Left colon (tissue), 2 donors: Measurements from ENCODE around the gene PRPF6. TPM values are rescaled to one million over a fixed set of nuclear protein-coding genes. Genes with fewer than 3 reads are reported as not detected.

Experiments
- ATAC-seq: fragments of 200-7000 bp; cut with Tn5 transposase; one replicate; pipeline ENCODE4 v1.9.1; 2020; ENCODE audit warnings: mild to moderate bottlenecking, moderate library complexity
- DNase-seq, 2 donors: peaks; one replicate each; pipeline ENCODE4 v3.0.0-alpha.2; 2020
- intact Hi-C, 2 donors: fragments of 100-400 bp; cut with DNase I in 1 of 2; cut with micrococcal nuclease in 1 of 2; formaldehyde crosslinking; loops; one replicate each; pipeline versions ENCODE4 v1.11.2 to v1.14.0; 2022; cut with DNase I, micrococcal nuclease
- total RNA-seq, 2 donors: library from RNA; stranded (reverse); fragmentation: NEBNext Ultra II Directional; extraction: Animal tissue kit (Norgen Biotek cat#: 25700); gene quantifications; one replicate each; pipeline ENCODE4 v1.2.1, GENCODE V29; 2021
- donor health status: DM: no; HTN: no; CAD: no.
- donor health status: DM: yes; HTN: yes; CAD: no.

PRPF6 gene
- total RNA-seq, 2 donors from 2014 or later, result 51.7 to 51.8 TPM

DNA sequence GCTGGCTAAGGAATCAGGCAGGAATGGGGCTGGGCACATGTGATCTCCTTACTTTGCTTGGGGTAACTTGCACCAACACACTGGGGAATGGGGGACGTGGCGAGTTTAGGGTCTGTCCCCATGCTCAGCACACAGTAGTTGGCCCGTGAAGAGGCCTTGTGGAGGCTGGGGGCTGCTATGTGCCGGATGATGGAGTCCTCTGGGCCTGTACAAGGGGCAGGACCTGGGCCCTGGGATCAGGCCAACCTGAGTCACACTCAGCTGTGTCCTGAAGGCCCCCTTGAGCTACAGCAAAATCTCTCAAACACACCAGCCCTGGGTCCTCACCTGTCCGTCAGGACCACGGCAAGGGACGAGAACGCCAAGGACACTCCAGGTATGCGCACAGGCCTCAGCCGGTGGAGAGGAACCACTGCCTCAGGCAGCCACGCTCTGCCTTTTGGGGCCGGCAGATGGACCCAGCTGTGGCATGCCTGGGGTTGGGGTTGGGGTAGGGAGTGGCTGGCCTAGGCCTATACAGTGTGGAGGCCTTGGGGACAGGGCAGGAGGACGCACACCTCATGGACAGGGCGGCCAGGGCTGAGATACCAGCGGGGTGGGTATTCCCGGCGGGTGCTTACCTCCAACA lies 35.8 kb upstream of the PRPF6 start:
- no peak for ATAC-seq
- intact Hi-C loops, result no loop called here
- no peak for DNase-seq

DNA sequence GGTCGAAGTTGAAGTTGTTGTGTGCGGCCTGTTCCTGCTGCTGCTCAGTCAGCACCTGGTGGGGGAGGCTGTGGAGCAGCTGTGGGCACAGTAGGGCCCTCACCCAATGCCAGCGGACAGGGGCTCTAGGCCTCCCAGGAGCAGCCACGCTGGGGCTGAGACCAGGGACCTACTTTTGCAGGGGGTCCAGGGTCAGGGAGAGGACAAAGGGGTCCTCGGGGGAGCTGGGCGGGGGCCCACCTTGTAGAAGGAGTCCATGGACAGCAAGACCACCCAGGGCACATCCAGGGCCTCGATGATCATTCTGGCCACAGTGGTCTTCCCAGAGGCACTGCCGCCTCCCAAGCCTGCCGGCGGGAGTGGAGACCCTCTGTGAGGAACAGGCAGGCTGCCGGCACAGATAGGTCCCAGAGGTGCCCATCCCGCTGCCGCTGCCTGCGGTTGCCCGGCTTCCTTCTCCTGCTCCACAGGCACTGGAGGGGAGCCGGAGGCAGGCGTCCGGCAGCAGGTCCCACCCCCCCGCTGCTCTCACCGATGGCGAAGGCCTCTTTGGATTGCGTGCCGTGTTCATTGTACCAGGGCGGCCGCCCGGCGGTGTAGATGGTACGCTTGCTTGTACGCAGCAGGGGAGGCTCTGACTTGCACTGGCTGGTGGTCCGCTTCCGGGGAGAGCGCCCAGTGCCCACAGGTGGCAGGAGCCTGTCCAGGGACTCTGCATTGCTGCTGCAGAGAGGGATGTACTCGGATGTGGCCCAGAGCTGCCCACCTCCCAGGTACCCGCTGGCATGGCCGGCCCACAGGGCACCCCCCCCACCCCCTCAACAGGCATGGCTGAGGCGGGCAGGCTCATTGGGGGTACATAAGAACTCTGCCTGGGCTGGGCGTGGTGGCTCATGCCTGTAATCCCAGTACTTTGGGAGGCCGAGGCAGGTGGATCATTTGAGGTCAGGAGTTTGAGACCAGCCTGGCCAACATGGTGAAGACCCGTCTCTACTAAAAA lies 34.7 kb upstream of the PRPF6 start:
- intact Hi-C loops, result no loop called here
- DNase-seq (no peak), ATAC-seq (no peak)

DNA sequence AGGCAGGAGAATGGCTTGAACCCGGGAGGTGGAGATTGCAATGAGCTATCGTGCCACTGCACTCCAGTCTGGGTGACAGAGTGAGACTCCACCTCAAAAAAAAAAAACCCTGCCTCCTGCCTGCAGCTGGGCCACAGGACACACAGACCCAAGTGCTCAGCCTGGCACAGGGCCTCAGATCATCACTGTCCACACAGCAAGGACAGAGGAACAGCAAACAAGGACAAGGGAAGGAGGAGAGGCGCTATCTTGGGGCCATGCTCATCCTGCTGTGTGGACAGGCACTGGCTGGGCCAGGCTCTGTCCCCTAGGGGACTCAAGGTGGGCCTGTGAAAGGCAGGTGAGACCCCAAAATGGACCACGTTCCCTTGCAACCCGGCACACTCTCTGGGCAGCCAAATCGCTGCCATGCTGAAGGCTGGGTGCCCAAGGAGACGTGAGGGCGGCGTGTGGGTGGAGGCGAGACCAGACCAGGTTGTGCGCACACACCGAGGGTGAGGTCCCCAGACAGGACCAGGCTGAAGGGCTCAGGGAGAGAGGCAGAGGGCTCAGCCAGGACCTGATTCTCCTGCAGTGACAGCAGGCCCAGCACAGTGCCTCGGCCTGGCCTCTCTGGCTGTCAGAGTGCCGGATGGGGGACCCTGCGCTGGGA lies 33.8 kb upstream of the PRPF6 start:
- intact Hi-C loops, result no loop called here
- ATAC-seq (no peak), DNase-seq (no peak)

DNA sequence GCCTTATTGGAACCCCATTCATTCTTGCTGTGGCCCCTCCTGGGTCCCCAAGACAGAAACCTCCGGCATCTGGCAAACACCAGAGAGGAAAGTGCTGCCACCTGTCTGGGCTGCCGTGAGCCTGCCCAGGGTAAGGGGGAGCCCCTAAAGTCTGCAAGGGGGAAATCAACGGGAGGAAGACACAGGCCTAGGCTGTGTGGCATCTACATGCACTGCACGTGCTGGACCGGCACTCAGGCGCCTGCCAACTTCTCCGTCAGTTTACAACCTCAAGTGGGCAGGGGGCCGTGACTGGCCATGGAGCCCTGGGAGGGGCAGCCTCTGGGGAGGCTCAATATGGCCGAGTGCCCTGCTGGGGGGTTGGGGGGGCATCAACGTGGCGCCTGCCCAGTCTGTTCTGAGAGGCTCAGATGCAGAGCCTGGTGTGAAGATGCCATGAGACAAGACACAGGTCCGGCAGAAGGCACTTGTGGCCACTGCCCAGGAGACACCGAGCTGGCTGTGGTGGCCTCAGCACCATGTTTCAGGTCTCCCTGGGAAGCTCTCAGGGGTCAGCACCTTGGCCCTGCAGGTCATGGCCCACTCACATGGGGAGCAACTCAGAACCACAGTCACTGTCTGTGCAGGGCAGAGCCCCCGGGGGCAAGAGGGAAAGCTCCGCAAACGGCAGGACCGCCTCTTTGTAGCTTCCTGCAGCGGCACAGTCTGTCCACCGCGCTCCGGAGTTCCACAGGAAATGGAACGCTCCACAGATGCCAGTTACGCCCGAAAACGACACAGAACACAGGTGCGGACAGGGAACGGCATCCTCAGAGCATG lies 33.1 kb upstream of the PRPF6 start:
- ATAC-seq, result no peak
- DNase-seq, result peak in 1 of 2 donors; percentile 33
- intact Hi-C loops, result no loop called here

DNA sequence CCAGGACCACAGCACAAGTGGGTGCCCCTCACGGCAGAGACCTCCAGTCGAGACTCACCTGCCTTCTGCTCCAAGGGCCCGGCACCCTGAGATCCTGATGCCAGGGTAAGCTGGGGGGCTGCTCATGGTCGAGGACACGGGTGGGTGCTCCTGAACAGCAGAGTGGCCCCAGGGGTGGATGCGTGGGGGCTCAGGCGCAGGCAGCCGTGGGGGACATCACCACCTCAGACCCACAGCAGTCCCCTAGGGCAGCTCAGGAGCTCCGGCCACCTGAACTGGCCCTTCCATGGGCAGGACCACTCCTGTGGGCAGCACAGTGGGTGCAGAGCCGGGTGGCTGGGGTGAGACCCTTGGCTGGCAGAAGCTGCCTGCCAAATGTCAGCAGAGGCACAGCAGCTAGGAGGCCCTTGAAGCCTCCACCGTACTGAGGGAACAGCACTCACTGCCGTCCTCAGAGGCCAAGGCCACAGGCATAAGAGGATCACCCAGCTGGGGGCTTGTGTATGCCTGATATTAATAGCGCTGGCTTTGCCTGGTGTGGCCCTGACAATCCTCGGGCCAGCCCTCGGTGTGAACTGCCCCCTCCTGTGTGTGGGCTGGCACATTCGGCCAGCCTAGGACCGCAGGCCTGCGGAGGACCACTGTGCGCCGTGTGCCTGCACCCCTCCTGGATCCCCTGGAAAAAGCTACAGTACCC lies 30.1 kb upstream of the PRPF6 start:
- DNase-seq, result no peak
- intact Hi-C loops, result no loop called here
- ATAC-seq, result no peak

DNA sequence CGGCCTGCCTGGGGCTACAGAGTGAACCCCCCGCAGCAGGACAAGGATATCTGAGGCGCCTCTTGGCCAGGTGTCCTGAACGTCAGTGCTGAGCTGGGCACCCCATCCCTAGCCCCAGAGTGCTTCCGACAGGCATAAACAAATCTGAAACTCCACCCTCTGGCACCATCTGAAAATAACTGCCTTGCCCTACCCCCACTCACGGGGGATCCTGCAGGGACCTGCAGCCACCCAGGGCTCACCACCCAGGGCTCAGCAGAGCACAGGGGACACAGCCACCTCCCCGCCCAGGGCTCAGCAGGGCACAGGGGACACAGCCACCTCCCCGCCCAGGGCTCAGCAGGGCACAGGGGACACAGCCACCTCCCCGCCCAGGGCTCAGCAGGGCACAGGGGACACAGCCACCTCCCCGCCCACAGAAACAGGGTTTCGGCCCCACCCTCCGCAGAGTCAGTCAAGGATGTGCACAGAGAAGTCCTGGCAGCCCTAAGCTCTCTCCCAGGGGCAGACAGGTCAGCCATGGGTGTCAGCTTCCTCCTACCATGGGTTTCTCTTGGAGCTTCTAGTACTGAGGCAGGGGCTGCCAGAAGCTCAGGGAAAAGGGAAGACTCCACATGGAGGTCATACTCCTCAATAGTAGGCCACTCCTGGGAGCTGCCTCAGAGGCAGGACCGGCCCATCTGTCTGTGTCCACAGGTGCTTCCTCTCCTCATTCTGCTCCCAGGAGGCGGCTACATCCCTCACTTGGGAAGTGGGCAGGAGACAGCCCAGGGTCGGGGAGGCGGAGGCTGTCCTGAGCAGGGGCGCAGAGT lies 29.3 kb upstream of the PRPF6 start:
- ATAC-seq, result peak; percentile 46
- intact Hi-C loops, result no loop called here
- DNase-seq, result peak; percentile 72 to 75

DNA sequence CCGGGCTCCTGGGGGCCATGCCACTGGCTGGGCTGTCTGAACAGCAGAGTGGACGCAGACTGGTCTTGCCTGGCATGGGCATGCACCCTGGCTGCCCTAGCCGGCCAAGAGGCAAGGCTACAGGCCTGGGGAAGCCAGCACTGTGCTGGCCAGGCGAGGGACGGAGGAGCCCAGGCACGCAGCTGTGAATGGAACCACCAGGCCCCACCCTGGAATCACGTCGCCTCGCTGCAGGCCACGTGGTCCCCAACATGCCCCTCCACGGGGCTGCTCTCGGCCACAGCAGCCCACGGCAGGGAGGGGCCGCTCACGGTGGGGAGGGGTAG lies 28.8 kb upstream of the PRPF6 start:
- DNase-seq, result no peak
- intact Hi-C loops, result no loop called here
- ATAC-seq, result no peak

DNA sequence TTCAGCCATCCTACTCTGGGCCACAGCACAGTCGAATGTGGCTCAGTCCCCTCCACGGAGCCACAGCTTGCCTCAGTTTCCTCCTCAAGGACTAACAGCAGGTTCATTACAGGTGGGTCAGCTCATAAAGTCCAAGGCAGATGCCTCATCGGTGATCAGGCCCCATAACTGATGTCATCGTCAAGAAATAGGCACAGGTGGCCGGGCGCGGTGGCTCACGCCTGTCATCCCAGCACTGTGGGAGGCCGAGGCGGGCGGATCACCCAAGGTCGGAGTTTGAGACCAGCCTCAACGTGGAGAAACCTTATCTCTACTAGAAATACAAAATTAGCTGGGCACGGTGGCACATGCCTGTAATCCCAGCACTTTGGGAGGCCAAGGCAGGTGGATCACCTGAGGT lies 28.2 kb upstream of the PRPF6 start:
- ATAC-seq, result no peak
- DNase-seq, result no peak
- intact Hi-C loops, result no loop called here

DNA sequence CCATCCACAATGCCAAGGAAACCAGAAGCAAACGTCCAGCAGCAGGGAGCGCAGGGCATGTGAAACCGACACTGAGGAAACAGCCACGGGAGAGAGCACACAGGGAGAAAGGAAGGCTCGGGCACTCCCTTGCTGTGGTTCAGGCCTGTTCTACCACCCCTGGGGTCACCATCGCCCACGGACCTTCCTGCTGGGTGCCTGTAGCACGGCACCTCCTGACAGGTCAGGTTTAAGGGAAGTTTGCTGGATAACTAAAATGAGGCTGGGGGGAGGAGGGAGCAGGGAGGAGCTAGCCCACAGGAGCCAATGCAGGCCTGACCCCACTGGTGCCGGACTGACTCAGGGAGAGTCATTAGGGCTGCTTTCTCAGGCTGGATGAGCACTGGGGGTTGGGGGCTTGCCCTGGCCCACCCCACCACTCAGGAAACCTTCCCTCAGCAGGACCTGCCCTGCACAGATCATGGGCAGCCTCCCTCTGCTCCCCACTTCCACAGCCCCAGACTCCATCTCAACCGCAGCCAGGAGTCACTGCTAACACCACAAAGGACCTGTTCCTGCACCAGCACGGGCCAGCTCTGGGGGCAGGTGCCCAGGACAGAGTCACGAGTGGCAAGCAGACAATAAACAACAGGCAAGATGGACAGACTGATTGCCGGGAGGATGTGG lies 27.0 kb upstream of the PRPF6 start:
- no peak for DNase-seq
- no peak for ATAC-seq

DNA sequence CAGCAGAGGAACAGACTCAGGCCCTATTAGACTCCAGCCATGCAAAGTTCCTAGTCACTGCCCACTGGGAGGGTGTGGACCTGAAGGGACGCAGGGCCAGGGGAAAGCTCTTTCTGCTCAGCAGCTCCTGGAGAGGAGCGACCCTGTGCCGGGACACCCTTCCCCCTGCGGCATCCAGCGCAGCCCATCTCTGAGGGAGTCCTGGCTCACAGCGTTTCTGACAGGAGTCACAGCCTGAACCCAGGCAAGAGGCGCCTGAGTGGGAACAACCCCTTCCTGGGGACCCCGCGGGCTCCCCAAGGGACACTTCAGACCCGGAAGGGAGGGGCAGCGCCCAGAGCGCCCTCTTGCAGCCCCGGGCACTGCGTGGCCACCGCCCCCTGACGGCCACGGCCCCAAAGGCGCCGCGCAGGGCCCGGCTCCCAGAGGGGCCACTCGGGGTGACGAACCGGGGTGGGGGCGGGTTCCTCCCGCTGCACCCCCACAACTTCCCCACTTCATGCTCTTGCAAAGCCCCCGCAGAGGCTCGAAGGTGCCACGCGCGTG lies 25.6 kb upstream of the PRPF6 start:
- DNase-seq (peak in 1 of 2 donors; percentile 67), ATAC-seq (peak; percentile 12)
- intact Hi-C loops, result no loop called here

More for the DNA sequence above, 27.0 kb upstream of the PRPF6 start:
- intact Hi-C loops, result no loop called here

DNA sequence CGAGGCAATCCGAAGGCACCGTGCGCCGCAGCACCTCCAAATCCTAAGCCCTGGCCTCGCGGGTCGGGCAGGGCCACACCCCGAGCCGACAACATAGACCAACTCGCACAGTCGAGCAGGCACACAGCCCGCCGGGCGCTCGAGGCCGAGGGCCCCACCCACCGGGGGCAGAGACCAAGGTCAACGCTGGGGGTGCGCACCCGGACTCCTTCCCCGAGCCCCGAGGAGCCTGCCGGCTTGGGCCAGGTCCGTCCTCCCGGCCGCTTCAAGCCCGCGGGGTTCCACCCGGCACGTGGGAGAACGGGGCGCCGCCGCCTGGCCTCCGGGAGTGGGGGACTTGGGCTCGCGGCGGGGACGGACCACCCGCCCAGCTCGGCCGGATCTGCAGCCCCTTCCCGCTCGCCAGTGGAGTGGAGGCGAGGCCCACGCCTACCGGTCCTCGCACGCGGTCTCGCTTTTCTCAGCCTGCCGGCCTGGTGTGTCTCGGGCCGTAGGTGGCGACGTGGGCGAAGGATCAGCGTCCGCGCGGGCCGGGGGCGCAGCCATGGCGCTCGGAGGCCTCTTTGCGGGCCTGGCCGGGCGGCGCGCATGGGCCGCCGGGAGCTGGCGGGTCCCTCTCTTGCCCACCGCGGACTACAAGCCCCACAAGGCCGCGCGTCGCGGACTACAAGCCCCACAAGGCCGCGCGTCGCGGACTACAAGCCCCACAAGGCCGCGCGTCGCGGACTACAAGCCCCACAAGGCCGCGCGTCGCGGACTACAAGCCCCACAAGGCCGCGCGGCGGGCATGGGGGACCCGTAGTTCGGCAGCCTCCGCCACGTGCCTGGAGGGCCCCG lies 24.9 kb upstream of the PRPF6 start, which contains the start of gene UCKL1:
UCKL1 (minus strand) TSS at position 590 of the 837 bp plus-strand sequence; CDS start at position 546, 44 bp downstream.
- intact Hi-C loops, result no loop called here
- ATAC-seq, result peak; percentile 62

DNA sequence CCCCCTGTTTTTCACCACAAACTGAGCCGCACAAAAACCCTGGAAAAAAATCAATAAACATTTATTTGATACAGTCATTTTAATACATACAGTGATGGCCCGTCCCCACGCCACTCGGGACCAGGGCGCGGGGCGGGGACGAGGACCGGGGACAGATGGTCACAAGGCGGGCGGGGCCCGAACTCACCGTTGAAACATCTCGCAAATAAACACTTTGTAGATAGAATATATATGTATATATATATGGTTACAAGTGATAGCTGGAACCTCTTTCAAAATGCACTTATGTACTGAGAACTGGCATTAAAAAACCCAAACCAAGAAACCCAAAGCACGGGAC lies 24.3 kb upstream of the PRPF6 start:
- ATAC-seq, result no peak
- intact Hi-C loops, result no loop called here
- no peak for DNase-seq

More for the DNA sequence above, 24.9 kb upstream of the PRPF6 start, which contains the start of gene UCKL1:
- DNase-seq, result peak; percentile 92 to 95

DNA sequence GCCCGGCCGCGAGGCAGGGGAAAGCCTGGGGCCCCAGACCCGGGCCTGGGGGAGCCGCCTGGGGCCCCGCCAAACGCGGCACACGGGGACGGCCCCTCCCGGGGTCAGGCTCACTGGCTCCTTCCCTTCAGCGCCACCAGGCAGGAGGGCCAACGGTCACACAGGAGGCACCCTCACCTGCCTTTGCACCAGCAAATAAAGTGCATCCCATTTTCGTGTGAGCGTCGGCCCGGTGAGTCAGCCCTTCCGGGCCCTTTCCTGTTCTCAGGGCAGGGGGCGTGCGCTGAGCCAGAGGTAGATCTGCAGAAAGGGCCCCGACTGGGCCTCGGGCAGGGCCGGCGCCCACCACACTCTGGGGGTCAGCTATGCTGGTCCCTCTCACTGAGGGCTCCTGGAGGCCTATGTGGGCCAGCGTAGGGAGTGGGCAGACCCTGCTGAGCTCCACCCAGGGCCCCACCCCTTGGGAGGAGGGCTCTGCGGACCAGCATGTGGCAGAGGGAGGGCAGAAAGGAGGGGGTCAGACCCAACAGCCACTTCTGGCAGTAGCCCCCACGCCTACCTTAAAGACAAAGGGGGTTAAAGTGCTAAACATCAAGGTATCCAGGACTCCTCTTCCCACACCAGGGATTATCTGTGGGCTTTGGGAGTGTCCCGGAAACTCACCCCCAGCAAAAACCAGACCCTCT lies 23.8 kb upstream of the PRPF6 start:
- DNase-seq (peak; percentile 84 to 88), ATAC-seq (peak; percentile 61)
- intact Hi-C loops, result no loop called here

DNA sequence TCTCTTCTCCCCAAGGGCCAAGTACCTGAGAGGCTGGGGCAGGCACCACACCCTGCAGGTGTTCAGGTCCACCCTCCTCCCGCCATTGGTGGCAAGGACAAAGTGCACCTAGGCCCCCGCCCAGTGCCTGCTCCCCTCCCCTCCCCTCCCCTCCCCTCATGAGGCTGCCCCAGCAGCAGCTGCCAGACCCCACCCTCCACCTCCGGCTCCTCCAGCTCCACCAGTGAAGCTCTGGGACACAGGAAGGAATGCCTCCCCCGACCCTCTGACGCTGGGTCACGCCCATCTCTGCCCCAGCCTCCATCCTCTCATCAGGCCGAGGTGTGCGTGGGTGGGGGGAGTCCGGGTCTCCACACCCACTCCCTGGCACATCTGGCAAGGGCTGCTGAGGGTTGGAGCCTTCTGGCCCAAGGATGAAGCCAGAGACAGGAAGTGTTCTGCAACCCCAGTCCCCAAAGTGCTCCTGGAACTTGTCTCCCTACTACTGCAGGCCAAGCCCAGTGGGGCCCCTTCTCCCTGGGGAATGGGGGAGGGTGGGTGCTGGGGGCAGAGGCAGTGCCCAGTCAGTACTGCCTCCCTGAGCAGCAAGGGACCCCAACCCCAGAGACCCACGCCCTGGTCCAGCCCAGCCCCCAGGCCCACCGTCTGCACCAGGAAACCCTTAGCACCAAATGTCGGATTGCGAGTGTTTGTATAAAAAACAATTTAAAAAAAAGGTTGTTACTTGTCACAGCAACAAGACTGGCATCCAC lies 23.1 kb upstream of the PRPF6 start:
- intact Hi-C loops, result no loop called here
- DNase-seq (peak; percentile 84 to 94), ATAC-seq (peak; percentile 66)

DNA sequence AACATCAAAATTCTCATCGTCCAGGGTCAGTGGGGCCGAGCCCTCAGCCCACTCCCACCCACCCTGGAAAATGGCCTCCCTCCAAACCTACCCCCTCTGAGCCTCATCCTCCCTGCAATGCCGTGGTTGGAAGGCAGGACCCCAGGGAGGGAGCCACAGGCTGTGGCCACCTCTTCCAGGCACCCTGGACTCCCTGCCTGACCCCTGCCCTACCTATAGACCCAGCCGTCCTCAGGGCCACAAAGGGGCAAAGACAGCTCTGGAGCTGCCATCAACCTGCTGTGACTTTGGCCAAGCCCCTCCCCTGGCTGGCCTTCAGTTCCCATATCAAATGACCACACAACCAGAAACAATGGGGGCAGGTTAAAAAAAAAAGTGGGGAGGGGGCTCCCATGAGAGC lies 22.5 kb upstream of the PRPF6 start:
- intact Hi-C loops, result no loop called here
- DNase-seq, result no peak

More for the DNA sequence above, 22.5 kb upstream of the PRPF6 start:
- ATAC-seq, result no peak
